Kidney (tissue), 14 donors: ENCODE data around the gene ITGB5. TPM values are rescaled to one million over a fixed set of nuclear protein-coding genes. Genes with fewer than 3 reads are reported as not detected.

Experiments
- DNase-seq, 5 donors: peaks; one replicate each; pipeline ENCODE4 v3.0.0-alpha.2; 2013 to 2020
- FAIRE-seq: peaks from 2 replicates; lab custom pipeline; 2012; peaks lifted over from hg19 to GRCh38; lab: Jason Lieb, UNC
- H3K27ac ChIP-seq, 2 donors: one replicate each; pipeline ENCODE4 v1.7.0; 2013; ENCODE audit warnings: low read depth in 2 of 2, low read length in 2 of 2, inconsistent platforms in 1 of 2
- H3K27me3 ChIP-seq: one replicate; pipeline ENCODE4 v1.7.1; 2013; ENCODE audit warnings: low read length, inconsistent platforms; ENCODE audit not compliant: control insufficient read depth, insufficient read depth
- H3K36me3 ChIP-seq, 3 donors: one replicate each; pipeline versions ENCODE4 v1.7.0 to v1.7.1; 2013; ENCODE audit warnings: low read length in 3 of 3, control low read depth in 1 of 3, inconsistent platforms in 1 of 3; ENCODE audit not compliant: insufficient read depth in 3 of 3, control insufficient read depth in 2 of 3
- H3K4me1 ChIP-seq, 3 donors: one replicate each; pipeline versions ENCODE4 v1.7.0 to v1.7.1; 2013; ENCODE audit warnings: low read length in 3 of 3, inconsistent platforms in 1 of 3, low read depth in 1 of 3; ENCODE audit not compliant: control insufficient read depth in 2 of 3, insufficient read depth in 2 of 3
- H3K4me3 ChIP-seq, 3 donors: one replicate each; pipeline versions ENCODE4 v1.7.0 to v1.8.1; 2013; ENCODE audit warnings: low read length in 3 of 3, control low read depth in 1 of 3, inconsistent platforms in 1 of 3
- H3K9ac ChIP-seq, 3 donors: one replicate each; pipeline versions ENCODE4 v1.7.0 to v1.7.1; 2013; ENCODE audit warnings: low read length in 3 of 3, control low read depth in 1 of 3, inconsistent platforms in 1 of 3
- H3K9me3 ChIP-seq, 3 donors: one replicate each; pipeline versions ENCODE4 v1.7.0 to v1.7.1; 2013; ENCODE audit warnings: low read length in 3 of 3, control low read depth in 1 of 3, inconsistent platforms in 1 of 3; ENCODE audit not compliant: control insufficient read depth in 2 of 3, insufficient read depth in 1 of 3
- intact Hi-C: fragments of 100-400 bp; cut with DNase I; formaldehyde crosslinking; loops from one replicate; pipeline ENCODE4 v1.11.1; 2022
- polyA plus RNA-seq: library from polyadenylated mRNA; stranded (reverse); fragments of 350-450 nt; fragmentation: Illumina TruSeq; extraction: RNeasy Lipid Tissue Mini Kit (QIAGEN cat#74804); gene quantifications from one replicate; pipeline ENCODE4 v1.2.3, GENCODE V29; 2014; ENCODE audit warnings: low read depth, low replicate concordance; ENCODE audit not compliant: insufficient read depth
- total RNA-seq: library from RNA; stranded (reverse); fragmentation: NEBNext Ultra II Directional; extraction: Animal tissue kit (Norgen Biotek cat#: 25700); gene quantifications from one replicate; pipeline ENCODE4 v1.2.1, GENCODE V29; 2021
- TF ChIP-seq, protein P1 (sequence below): IDR thresholded peaks from 3 replicates; pipeline ENCODE4 v1.5.1; 2012; ENCODE audit warnings: mild to moderate bottlenecking, moderate library complexity, borderline replicate concordance; ENCODE audit not compliant: insufficient read depth; ENCODE audit errors: extremely low read depth
- donor health status: control.
- donor health status: control.
- donor health status: control.
- donor health status: control.
- donor health status: control.
- donor health status: DM: yes; HTN: yes; CAD: no.
- donor health status: Normal renal cell carcinoma (clear cell type).

The ITGB5 gene
- total and polyA plus RNA-seq, 2 donors from 2014 or later = 115 TPM

DNA sequence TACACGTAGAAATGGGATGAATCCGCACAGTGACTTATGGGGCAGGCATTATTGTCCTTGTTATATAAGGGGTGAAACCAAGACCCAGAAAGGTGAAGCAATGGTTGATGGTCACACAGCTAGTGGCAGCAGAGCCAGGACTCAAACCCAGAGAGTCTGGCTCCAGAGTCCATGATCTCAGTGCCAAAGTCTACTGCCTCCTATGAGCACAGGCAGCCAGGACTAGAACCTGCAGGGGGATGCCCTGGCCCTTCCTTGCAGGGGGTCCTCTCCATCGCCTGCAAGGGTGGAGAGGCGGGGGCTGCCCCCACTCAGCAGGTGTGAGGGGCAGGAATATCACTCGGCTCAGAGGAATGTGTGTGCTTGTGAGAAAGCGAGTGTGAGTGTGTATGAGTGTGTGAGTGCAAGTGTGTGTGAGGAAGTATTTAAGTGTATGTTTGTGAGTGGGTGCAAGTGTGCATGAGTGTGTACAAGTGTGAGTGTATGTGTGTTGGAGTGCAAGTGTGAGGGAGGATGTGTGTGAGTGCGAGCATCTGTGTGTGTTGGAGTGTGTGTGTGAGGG is 112.2 kb downstream of the ITGB5 start:
- H3K9ac ChIP-seq = no peak overlapping the region
- H3K4me3 ChIP-seq = peak overlapping the region in 1 of 3 donors; percentile 10
- FAIRE-seq = no peak
- no peaks in the 10 kb centered on the region for H3K27me3 ChIP-seq
- TF ChIP-seq, protein P1, sequence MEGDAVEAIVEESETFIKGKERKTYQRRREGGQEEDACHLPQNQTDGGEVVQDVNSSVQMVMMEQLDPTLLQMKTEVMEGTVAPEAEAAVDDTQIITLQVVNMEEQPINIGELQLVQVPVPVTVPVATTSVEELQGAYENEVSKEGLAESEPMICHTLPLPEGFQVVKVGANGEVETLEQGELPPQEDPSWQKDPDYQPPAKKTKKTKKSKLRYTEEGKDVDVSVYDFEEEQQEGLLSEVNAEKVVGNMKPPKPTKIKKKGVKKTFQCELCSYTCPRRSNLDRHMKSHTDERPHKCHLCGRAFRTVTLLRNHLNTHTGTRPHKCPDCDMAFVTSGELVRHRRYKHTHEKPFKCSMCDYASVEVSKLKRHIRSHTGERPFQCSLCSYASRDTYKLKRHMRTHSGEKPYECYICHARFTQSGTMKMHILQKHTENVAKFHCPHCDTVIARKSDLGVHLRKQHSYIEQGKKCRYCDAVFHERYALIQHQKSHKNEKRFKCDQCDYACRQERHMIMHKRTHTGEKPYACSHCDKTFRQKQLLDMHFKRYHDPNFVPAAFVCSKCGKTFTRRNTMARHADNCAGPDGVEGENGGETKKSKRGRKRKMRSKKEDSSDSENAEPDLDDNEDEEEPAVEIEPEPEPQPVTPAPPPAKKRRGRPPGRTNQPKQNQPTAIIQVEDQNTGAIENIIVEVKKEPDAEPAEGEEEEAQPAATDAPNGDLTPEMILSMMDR = no peak
- H3K4me1 ChIP-seq = peaks cover 5 to 51% (median 42%) of the 10 kb centered on the region in 3 donors
- H3K36me3 ChIP-seq = no peaks in the 10 kb centered on the region
- H3K27ac ChIP-seq = peak overlapping the region; percentile 41 to 47
- intact Hi-C loops = no loop called here
- no peak for DNase-seq
- H3K9me3 ChIP-seq = no peaks in the 10 kb centered on the region

DNA sequence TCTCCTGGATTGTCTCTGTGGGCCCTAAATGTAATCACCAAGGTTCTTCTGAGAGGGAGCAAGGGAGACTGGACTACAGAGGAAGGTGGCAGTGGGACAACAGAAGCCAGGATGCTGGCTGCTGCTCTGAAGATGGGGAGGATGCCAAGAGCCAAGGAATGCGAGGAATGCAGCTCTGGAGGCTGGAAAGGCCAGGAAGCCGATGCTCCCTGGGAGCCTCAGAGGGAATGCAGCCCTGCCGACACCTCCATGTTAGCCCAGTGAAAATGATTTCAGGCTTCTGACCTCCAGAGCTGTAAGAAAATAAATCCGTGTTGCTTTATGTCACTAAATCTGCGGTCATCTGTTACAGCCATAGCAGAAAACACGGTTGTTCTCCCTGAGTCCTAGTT is 112.8 kb downstream of the ITGB5 start:
- Histone ChIP-seq H3K27me3 (no peaks in the 10 kb centered on the region), H3K27ac (peak overlapping the region; percentile 41 to 47), H3K9me3 (no peaks in the 10 kb centered on the region), H3K4me3 (peak overlapping the region in 1 of 3 donors; percentile 10), H3K9ac (no peak overlapping the region), H3K36me3 (peaks cover 0 to 4% (median 0%) of the 10 kb centered on the region in 3 donors), H3K4me1 (peaks cover 5 to 45% (median 39%) of the 10 kb centered on the region in 3 donors)
- DNase-seq (peak in 4 of 5 donors; percentile 58 to 82 (median 67)), FAIRE-seq (no peak)
- intact Hi-C loops = no loop called here
- TF ChIP-seq, protein P1 = no peak

DNA sequence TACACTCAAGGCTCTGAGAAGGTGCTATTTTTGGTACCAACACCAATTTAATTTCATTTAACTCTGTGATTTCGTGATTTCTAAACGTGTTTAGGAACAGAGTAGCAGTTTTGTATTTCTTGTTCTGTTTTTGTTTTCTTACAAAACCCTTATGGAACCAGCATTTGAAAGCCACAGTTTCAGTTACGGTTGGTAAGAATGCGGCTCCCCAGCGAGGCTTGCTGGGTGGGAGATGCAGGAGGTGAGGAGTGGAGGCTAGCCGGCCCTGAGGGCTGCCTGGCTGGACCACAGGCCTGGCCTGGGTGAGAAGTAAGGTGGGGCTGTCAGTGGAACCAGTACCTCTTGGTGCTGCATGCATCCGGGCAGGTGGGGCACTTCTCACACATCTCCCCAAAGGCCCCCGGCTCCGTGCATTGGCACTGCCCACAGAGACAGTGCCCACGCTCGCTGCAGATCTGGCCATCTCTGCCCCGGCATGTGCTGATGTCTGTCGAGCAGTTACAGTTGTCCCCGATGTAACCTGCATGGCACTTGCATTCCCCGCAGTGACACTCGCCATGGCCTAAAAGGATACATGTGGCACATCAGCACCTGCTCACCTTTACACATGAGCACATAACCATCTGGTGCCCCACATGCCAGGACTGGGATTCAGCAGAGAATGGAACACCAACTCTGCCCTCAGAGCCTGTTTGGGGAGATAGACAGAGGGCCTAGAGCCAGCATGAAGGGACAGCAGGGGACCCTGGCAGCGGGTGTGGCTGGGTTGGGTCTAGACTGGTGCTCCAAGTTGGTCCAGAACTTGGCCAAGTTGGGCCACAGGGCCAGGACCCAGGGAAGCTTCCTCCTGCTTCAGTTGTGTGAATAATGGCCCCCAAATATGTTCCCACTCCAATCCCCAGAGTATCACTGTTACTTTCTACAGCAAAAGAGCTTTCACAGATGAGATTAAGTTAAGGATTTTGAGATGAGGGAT is 113.5 kb downstream of the ITGB5 start:
- Histone ChIP-seq H3K4me3 (no peak overlapping the region), H3K9ac (no peak overlapping the region), H3K27ac (peak overlapping the region in 1 of 2 donors; percentile 47), H3K4me1 (peaks cover 5 to 41% (median 39%) of the 10 kb centered on the region in 3 donors), H3K9me3 (no peaks in the 10 kb centered on the region), H3K36me3 (peaks cover 0 to 10% (median 4%) of the 10 kb centered on the region in 3 donors), H3K27me3 (no peaks in the 10 kb centered on the region)
- DNase-seq (no peak), FAIRE-seq (no peak)
- intact Hi-C loops = no loop called here
- TF ChIP-seq, protein P1 = no peak
